Stimulated activated effector memory CD8-positive, alpha-beta T cell treated with anti-CD3 and anti-CD28 coated beads, Interleukin-12 subunit alpha, Interleukin-12 subunit beta, amount 100 ng/mL, for 72 hours (primary cell): ENCODE data around the gene FARS2.

Experiments
- ATAC-seq: fragments of 150-1000 bp; cut with Tn5 transposase; 2 replicates; pipeline ENCODE4 v1.10.0; 2021
- DNase-seq, 2 donors: peaks; one replicate each; pipeline ENCODE4 v3.0.0; 2021 to 2022; ENCODE audit warnings: low spot score in 2 of 2
- H3K27ac Mint-ChIP-seq: one replicate; pipeline ENCODE4 v1.8.0; 2022; ENCODE audit warnings: mild to moderate bottlenecking, mixed read lengths
- H3K36me3 Mint-ChIP-seq: one replicate; pipeline ENCODE4 v1.8.0; 2022; ENCODE audit warnings: mild to moderate bottlenecking, mixed read lengths
- H3K4me1 Mint-ChIP-seq: one replicate; pipeline ENCODE4 v1.8.0; 2022; ENCODE audit warnings: mixed read lengths
- H3K4me3 Mint-ChIP-seq: one replicate; pipeline ENCODE4 v1.8.0; 2022; ENCODE audit warnings: mild to moderate bottlenecking, mixed read lengths
- H3K9me3 Mint-ChIP-seq: one replicate; pipeline ENCODE4 v1.8.0; 2022; ENCODE audit warnings: mixed read lengths

FARS2 gene

DNA sequence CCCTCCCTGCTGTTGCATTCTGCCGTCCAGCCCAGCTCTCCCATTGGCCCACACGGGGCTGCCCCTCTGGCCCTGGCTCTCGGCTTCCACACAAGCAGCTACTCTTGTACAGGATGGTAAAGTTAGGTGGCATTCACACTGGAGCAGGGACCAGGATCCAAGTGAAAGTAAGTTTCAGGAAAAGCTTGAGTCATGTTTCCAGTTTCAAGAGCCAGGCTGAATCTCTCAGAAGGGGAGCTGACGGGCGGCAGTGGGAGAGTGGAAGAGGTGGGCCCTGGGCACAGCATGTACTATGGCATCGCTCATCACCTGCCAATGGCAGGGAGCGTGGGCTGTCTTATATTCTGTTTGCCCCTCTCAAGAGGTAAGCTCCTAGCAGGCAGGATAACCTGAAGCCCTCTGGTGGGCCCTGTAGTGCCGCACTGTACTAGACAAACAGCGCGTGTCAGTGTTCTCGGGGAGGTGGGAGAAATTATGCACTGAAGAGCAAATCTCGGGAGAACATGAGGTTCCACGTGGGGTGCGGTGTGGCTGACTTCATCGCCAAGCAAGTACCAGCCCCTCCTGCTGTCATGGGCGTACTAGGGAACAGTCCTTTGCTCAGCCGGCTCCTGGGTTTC, 503.9 kb downstream of the FARS2 start:
- ATAC-seq (no peak), DNase-seq (no peak)
- Mint-ChIP-seq H3K4me3 (no peak overlapping the region), H3K27ac (no peak overlapping the region), H3K9me3 (peaks cover 4% of the 10 kb centered on the region), H3K4me1 (peaks cover 17% of the 10 kb centered on the region), H3K36me3 (no peaks in the 10 kb centered on the region)

DNA sequence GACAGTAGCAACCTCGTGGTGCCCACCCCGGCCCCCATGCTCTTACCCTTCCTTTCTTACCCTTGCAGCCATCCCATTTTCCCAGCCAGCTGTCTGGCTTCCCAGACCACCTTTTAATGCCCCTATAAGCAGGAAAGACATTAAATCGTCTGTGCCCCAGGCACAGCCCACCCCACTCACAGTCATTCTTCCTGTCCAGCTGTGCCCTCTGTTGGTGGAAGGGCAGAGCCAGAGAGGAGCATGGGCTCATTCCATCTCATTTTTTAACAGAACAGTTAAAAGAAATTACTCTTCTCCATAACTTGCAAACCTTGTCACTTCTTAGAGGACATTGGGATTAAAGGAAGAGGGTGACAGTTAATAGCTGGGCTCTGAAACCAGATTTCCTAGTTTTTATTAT, 504.9 kb downstream of the FARS2 start:
- no peak for ATAC-seq
- Mint-ChIP-seq H3K4me1 (peaks cover 17% of the 10 kb centered on the region), H3K4me3 (no peak overlapping the region), H3K9me3 (peaks cover 4% of the 10 kb centered on the region), H3K36me3 (no peaks in the 10 kb centered on the region), H3K27ac (no peak overlapping the region)
- no peak for DNase-seq

DNA sequence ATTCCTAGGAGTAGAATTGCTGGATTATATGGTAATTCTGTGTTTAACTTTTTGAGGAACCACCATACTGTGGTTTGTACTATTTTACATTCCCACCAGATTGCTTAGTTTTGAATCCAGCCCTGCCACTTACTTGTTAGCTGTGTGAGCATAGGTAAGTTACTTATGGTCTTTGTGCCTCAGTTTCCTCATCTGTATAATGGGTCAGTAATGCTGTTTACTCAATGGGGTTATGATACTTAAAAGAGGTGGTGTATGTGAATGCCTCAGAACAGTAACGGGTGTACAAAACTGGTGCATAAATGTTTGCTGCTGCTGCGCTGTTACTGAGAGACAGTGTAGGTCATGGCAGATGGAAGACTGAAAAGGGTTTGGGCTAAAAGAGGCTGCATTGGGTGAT, 506.2 kb downstream of the FARS2 start:
- no peak overlapping the region for H3K27ac Mint-ChIP-seq
- no peak overlapping the region for H3K4me3 Mint-ChIP-seq
- peaks cover 4% of the 10 kb centered on the region for H3K9me3 Mint-ChIP-seq
- H3K36me3 Mint-ChIP-seq: no peaks in the 10 kb centered on the region
- DNase-seq (no peak), ATAC-seq (no peak)
- H3K4me1 Mint-ChIP-seq: peaks cover 16% of the 10 kb centered on the region

DNA sequence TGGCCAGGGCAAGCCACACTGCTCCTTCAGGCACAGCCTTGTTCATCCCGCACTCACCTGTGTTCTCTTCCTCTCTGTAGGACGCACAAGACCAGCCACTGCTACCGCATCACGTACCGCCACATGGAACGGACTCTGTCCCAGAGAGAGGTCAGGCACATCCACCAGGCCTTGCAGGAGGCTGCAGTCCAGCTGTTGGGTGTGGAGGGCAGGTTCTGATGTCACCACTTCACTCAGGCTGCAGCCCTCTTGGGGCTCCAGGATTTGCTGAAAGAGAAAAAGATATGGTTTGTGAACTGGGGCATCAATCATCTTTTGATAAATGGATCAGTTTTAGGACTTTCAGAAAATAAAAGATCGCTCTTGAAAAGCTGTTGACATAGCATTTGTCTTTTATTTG, 509.9 kb downstream of the FARS2 start:
- Mint-ChIP-seq H3K4me1 (peaks cover 3% of the 10 kb centered on the region), H3K9me3 (peaks cover 4% of the 10 kb centered on the region), H3K4me3 (no peak overlapping the region), H3K36me3 (peaks cover 12% of the 10 kb centered on the region), H3K27ac (no peak overlapping the region)
- DNase-seq: no peak
- ATAC-seq: no peak

DNA sequence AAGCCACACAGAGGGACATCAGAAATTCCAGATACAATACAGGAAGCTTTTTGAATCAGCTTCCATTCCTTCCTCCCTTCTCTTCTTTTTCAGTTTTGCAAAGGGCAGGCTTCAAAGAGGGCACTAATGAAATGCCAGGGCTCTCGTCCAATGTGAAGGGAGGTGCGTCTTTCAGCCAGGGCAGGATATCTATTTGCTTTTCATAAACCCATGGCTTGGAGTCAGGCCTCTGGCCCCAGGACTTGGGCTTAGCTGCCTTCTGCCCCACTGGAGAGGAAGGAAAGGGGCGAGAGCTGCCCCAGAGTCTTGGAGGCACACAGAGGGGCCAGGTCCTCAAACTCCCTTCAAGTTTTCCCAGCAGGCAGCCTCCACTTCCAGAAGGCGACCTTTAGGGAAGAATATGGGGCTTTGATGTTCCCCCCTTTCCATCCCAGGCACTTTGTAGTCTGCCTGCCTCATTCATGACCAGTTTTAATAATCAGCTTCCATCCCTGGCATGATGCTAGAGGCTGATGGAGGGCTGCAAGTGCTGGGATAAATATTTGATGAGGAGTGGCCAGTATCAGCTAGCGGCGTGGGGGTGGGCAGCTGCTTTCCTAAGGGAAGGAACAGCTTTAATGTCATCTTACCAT, 510.6 kb downstream of the FARS2 start:
- Mint-ChIP-seq H3K9me3 (peaks cover 4% of the 10 kb centered on the region), H3K4me3 (no peak overlapping the region), H3K4me1 (no peaks in the 10 kb centered on the region), H3K36me3 (peaks cover 12% of the 10 kb centered on the region), H3K27ac (no peak overlapping the region)
- DNase-seq (no peak), ATAC-seq (no peak)

DNA sequence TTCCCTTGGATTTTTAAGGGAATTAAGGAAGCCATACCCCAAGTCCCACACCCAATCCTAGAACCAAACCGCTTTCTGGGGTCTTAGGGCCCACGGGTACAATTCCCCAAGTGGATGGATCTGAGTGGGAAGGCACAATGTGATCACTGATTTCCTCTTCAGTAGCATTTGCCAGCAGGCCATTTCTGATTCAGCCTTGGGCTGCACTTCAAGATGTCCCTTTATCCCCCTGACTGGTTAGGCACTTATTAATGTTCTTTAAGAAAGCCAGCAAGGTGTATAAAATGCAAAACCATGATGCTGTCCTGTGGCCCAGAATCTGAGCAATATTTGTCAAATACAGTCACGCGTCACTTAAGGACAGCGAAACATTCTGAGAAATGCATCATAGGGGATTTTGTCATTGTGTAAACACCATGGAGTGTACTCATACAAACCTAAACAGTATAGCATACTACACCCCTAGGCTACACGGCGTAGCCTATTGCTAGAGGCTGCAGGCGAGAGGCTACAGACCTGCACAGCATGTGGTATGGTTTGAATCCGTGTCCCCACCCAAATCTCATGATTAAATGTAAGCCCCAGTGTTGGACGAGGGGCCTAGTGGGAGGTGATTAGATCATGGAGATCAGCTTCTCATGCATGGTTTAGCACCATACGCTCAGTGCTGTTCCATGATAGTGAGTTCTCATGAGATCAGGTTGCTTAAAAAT, 511.3 kb downstream of the FARS2 start:
- no peak overlapping the region for H3K4me3 Mint-ChIP-seq
- peaks cover 4% of the 10 kb centered on the region for H3K9me3 Mint-ChIP-seq
- ATAC-seq: no peak
- no peak overlapping the region for H3K27ac Mint-ChIP-seq
- no peaks in the 10 kb centered on the region for H3K4me1 Mint-ChIP-seq
- H3K36me3 Mint-ChIP-seq: peaks cover 12% of the 10 kb centered on the region
- DNase-seq: no peak

DNA sequence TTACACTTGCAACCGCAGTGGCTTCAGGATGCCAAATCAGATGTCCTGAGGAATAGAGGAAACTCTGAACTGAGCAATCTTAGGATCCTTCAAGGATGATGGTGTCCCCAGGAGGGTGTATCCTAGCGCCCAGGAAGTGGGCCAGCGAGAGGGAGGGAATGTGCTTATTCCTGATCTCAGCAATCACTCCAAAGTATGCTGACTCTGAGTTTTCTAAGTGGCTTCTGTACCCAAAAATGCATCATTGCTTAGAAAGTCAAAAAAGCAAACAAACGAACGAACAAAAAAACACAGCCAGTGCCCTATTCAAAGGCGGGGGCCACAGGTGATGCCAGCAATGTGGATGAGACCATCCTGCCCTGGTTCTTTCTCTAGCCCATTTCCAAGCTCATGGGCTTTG, 514.8 kb downstream of the FARS2 start:
- H3K9me3 Mint-ChIP-seq: no peaks in the 10 kb centered on the region
- no peak overlapping the region for H3K4me3 Mint-ChIP-seq
- DNase-seq (no peak), ATAC-seq (no peak)
- H3K4me1 Mint-ChIP-seq: no peaks in the 10 kb centered on the region
- peaks cover 12% of the 10 kb centered on the region for H3K36me3 Mint-ChIP-seq
- H3K27ac Mint-ChIP-seq: no peak overlapping the region

DNA sequence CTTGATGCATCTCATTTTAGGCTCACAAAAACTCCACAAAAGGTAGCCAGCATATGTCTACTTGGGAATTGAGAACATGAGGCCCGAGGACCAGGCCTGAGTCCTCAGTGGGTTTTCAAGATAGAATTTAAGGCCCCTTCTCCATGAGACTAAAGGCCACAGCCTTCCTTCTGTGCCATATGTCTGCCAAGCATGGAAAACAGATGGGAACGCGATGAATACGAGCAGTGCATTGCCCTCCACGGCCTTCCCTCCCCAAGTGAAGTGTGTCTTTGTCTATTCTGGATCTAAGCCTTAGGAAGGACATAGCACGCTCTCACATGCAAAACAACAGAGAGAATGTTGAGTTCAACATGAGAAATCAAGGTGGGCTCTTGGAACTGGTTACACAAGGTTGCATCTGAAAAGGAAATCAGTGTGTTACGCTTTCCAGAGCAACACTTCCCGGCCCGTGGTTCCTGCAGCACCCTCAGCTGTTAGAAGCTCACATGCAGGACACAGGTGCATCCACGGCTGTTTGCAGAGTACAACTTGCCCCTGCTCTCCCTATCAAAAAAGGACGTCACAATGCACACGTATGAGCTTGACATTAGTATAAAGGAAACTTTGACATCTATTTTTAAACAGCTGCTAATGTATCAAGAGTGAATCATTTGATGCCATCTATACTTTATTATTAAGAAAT, 515.5 kb downstream of the FARS2 start:
- Mint-ChIP-seq H3K9me3 (no peaks in the 10 kb centered on the region), H3K4me1 (no peaks in the 10 kb centered on the region), H3K36me3 (peaks cover 12% of the 10 kb centered on the region), H3K27ac (no peak overlapping the region), H3K4me3 (no peak overlapping the region)
- DNase-seq: no peak
- ATAC-seq: no peak

DNA sequence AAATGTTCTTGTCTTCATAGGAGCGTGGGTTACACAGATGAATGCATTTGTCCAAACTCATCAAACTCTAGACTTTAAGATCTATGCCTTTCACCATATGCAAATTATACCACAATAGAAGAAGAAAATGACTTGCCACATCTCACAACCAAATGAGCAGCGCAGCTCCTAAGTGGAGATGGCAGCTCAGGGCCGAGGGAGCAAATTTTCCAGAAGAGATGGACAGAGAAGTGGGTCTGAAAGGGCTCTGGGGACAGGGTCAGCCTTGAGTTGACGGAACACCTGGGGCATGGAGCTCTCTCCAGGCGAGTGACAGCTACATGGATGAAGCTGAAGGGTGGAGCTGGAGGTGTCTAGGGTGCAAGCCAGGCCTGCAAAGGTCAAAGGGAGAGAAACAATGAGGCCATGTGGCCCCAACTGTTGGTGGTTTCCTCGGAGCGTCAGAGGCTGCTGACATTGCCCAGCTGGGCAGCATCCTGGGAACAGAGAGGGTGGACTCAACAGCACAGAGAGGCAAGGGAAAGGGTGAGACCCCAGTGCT, 517.1 kb downstream of the FARS2 start:
- no peaks in the 10 kb centered on the region for H3K4me1 Mint-ChIP-seq
- no peak for DNase-seq
- no peak for ATAC-seq
- peaks cover 12% of the 10 kb centered on the region for H3K36me3 Mint-ChIP-seq
- H3K4me3 Mint-ChIP-seq: no peak overlapping the region
- no peaks in the 10 kb centered on the region for H3K9me3 Mint-ChIP-seq
- no peak overlapping the region for H3K27ac Mint-ChIP-seq

DNA sequence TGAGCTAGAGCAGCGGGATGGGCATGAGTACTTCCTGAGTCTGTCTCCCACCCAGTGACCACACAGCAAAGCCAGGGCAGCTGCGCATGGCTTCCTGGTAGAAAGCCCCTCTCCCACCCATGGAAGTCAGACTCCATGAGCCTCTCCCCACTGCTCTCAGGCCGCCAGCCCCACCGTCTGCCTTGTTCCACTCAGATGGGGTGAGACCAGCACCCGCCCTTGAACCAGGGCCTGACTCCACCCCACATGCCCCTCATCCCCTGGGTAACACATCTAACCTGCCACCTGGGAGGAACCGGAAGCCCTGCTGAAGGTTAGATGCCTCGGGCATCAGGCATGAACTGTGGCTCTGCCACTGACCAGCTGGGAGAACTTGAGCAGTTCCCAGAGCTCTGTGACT, 517.6 kb downstream of the FARS2 start:
- Mint-ChIP-seq H3K4me3 (no peak overlapping the region), H3K27ac (no peak overlapping the region), H3K4me1 (no peaks in the 10 kb centered on the region), H3K9me3 (no peaks in the 10 kb centered on the region), H3K36me3 (peaks cover 7% of the 10 kb centered on the region)
- DNase-seq: no peak
- no peak for ATAC-seq

DNA sequence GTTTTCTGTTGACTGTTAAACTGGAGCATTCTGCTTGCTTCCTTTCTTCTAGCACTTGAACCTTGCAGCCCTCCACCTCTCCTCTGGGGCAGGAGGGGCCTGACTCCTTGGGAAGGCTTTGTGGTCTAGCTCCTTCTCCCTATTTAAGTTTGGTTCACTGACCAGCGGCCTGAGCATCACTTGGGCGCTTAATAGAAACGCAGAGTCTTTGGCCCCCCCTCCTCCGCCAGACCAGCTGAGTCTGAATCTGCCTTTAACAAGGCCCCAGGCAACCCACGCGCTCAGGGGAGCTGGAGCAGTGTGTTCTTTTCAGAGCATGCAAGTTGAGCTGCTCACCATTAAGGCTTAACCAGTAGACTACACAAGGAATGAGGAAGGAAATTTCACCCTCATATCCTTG, 519.7 kb downstream of the FARS2 start:
- Mint-ChIP-seq H3K36me3 (no peaks in the 10 kb centered on the region), H3K4me3 (no peak overlapping the region), H3K4me1 (peaks cover under 1% of the 10 kb centered on the region), H3K27ac (no peak overlapping the region), H3K9me3 (no peaks in the 10 kb centered on the region)
- ATAC-seq (no peak), DNase-seq (no peak)

DNA sequence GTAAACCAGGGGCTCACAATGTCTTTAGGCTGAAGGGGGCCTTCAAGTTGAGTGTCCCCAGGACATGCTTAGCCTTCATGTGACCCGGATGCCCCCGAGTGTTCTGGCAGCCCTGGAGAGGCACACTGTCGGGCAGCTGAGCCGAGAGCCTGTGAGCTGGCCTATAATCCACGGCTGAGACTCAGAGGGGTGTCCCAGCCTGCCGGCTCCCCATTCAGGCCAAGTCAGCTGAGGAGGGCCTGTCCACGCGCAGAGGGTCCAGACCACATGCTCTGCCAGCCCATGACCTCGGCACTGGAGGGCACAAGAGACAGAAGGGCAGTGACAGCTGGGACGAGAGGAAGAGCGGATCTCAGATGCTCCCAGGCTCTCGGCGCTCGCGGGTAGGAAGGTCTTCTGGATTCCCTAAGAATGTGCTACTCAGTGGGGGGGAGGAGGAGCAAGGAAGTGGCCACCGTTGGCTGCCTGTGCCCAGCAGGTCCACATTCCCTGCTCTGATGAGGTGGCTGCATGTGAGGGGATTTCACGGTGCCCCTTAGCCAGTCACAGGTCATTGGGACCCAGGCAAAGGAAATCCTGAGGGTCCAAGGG, 520.7 kb downstream of the FARS2 start:
- H3K36me3 Mint-ChIP-seq: no peaks in the 10 kb centered on the region
- peaks cover 11% of the 10 kb centered on the region for H3K4me1 Mint-ChIP-seq
- no peak for ATAC-seq
- H3K4me3 Mint-ChIP-seq: no peak overlapping the region
- no peak overlapping the region for H3K27ac Mint-ChIP-seq
- DNase-seq: no peak
- H3K9me3 Mint-ChIP-seq: no peaks in the 10 kb centered on the region

DNA sequence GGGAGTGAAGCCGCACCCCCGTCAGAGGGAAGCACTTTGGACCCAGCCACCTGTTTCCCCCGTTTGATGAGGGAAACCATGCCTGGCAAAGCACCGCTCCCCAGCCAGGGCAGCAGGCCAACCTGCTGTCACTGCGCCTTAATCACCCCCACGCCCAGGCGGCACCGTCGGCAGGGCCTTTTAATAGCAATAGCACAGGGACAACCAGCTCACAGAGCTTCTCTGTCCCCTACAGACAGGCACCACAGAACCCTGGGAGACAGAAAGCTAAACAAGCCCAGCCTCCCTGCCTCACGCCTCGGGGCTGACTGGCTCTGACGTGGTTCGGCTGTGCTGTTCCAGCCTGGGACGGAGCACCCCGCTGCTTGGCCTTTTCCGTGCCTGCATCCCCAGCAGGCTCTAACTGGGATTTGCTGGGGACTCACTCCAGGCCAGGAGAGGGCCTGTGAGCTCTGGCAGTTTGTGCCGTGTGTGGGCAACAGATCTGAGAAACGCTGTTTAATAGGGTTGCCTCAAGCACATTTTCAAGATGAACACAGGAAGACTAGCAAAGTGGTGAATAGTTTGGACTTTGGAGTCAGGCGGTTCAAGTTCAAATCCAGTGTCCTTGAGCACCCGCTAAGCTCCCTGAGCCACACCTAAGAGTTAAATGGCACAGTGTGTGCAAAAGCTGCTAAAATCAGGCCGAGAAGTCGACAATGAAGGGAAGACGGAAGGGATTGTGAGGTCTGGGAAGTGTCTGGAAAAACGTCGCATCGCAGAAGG, 521.7 kb downstream of the FARS2 start:
- Mint-ChIP-seq H3K27ac (no peak overlapping the region), H3K4me3 (no peak overlapping the region), H3K36me3 (no peaks in the 10 kb centered on the region), H3K9me3 (no peaks in the 10 kb centered on the region), H3K4me1 (peaks cover 13% of the 10 kb centered on the region)
- ATAC-seq (no peak), DNase-seq (no peak)

DNA sequence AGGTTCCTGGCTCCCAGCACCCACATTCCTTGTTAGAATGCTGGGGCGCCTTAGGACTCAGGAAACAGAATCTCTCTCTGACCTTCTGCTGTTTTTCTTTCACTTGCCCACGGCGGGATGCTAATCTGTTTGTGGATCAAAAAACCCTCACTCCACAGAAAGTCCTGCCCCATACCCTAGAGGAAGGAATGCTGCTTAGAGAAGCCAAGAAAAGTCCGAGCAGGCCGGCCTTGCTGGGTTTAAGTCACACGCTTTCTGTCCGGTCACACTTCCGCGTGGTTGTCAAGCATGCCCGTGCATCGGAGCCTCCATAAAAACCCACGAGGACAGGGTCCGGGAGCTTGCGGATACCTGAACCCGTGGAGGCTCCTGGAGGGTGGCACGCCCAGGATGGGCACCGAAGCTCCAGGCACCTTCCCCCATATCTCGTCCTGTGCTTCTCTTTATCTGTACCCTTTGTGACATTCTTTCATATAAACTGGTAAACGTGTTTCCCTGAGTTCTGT, 522.3 kb downstream of the FARS2 start:
- Mint-ChIP-seq H3K27ac (no peak overlapping the region), H3K4me3 (no peak overlapping the region), H3K9me3 (no peaks in the 10 kb centered on the region), H3K36me3 (no peaks in the 10 kb centered on the region), H3K4me1 (peaks cover 13% of the 10 kb centered on the region)
- ATAC-seq (no peak), DNase-seq (no peak)
